ENCODE data around the gene PREX1. TPM values are rescaled to one million over a fixed set of nuclear protein-coding genes. Genes with fewer than 3 reads are reported as not detected.
A peak's percentile ranks its signal among the peaks of the same experiment; 100 is the strongest.

Gene PREX1
- total RNA-seq, 1 donor from 2014 or later = 68.2 TPM

DNA sequence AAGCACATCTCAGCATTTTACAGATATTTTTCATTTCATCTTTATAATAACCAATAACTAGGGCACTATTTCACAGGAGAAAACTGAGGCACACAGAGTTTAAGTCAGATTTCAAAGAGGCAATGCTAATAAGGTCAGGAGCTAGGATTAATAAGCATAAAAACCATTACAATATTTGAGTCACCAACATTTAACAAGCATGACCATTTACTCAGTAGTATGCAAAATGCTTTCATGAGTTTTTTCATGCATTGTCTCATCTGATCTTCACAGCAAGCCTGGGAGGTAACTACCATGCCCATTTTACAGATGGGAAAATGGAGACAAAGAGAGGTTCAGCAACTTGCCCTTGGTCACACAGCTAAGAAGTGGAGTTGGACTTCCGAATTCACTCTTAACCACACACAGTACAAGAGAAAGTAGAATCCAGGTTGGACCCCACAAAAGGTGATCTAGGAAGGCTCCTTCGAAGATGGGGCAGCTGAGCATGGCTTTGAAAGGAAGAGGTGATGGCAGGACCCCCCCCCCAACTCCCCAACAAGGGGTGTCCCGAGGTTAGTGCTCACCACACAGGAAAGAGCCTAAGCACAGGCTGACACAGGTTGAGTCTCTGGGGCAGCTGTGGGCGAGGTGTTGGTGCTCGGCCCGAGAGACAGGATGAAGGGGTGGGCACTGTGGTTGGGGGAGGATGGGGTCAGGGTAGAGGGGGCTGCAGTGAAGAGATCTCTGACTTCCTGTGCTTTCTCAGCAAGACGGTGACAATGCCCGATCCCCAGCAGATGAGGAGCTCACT, 108.8 kb downstream of the PREX1 start:
- peak overlapping the region; percentile 88 for H3K27ac Mint-ChIP-seq
- H3K4me3 Mint-ChIP-seq = peak overlapping the region; percentile 5
- no peaks in the 10 kb centered on the region for H3K27me3 Mint-ChIP-seq (ENCODE audit: insufficient read depth)
- DNase-seq (ENCODE audit: low spot score) = peak; percentile 44
- peaks cover 50% of the 10 kb centered on the region for H3K36me3 Mint-ChIP-seq (ENCODE audit: low read depth)
- H3K9me3 Mint-ChIP-seq = peaks cover 3% of the 10 kb centered on the region
- intact Hi-C loops (cut with micrococcal nuclease) = loop anchor here (1.0 to 5.0 kb wide), 3 partner anchors 41 to 103 kb away; no protein-coding TSS in a partner anchor
- H3K4me1 Mint-ChIP-seq (ENCODE audit: low read depth) = peaks cover 90% of the 10 kb centered on the region

DNA sequence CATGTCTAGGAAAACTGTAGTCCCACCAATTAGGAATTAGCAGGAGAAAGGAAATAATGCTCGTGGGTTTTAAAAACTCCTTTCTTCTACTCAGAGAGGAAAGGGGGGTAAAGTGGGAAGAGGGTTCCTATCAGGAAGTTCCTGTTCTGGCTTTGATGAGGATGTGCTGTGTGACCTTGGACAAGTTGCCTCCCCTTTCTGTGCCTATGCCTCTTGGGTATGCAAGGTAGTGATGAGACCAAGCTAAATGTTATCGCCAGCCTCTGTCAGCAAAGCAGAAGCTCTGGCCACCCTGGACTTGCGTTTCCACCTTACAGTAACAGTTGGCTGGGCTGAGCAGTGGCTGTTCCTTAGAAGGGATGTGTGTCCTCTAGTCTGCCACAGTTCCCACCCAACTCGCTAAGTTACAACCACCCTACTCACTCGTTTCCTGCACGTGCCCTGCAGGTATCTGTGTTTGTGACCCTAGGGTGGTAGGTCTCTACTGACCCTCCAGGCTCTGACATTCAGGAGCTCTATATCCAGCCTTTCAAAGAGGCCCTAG, 110.0 kb downstream of the PREX1 start:
- peaks cover 91% of the 10 kb centered on the region for H3K4me1 Mint-ChIP-seq (ENCODE audit: low read depth)
- H3K36me3 Mint-ChIP-seq (ENCODE audit: low read depth) = peaks cover 50% of the 10 kb centered on the region
- intact Hi-C loops (cut with micrococcal nuclease) = loop anchor here (5.0 kb wide), 2 partner anchors 65 to 105 kb away; no protein-coding TSS in a partner anchor
- peak overlapping the region; percentile 16 for H3K4me3 Mint-ChIP-seq
- DNase-seq (ENCODE audit: low spot score) = no peak
- no peaks in the 10 kb centered on the region for H3K27me3 Mint-ChIP-seq (ENCODE audit: insufficient read depth)
- peak overlapping the region; percentile 95 for H3K27ac Mint-ChIP-seq
- H3K9me3 Mint-ChIP-seq = peaks cover 3% of the 10 kb centered on the region

DNA sequence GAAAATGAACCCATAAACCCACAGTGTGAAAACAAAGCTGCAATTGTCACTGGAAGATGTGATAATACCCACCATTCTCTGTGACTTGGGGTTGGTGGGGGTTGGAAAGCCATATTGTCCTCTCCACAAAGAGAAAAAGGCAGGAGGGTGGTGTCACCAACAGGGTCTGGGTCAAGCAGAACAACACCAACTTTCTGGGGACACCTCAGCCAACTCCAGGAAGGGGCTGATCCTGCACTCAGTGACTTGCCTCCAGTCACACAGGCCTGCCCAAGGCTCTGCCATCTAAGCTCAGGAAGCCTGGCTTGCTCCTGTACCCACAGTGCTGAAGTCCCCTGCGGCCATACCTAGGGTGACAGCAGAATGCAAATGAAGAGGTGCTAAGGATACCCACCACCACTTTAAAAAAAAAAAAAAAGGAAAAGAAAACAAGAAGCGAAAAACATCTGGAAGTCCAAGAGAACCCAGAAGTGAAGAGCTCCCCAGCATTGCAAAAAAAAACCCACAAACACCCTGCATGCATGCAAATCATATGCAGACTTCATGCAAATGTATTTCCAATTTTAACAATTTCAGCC, 110.6 kb downstream of the PREX1 start:
- intact Hi-C loops (cut with micrococcal nuclease) = loop anchor here (5.0 kb wide), 2 partner anchors 65 to 105 kb away; no protein-coding TSS in a partner anchor
- Mint-ChIP-seq H3K27ac (peak overlapping the region; percentile 95), H3K36me3 (ENCODE audit: low read depth) (peaks cover 54% of the 10 kb centered on the region), H3K4me3 (peak overlapping the region; percentile 16), H3K9me3 (peaks cover 3% of the 10 kb centered on the region), H3K27me3 (ENCODE audit: insufficient read depth) (no peaks in the 10 kb centered on the region), H3K4me1 (ENCODE audit: low read depth) (peaks cover 91% of the 10 kb centered on the region)
- DNase-seq (ENCODE audit: low spot score) = no peak

GRCh38 chr20:48716541-48716940, 111.3 kb downstream of the PREX1 start:
- Mint-ChIP-seq H3K4me3 (peak overlapping the region; percentile 62), H3K36me3 (ENCODE audit: low read depth) (peaks cover 49% of the 10 kb centered on the region), H3K27ac (peak overlapping the region; percentile 95), H3K4me1 (ENCODE audit: low read depth) (peaks cover 86% of the 10 kb centered on the region), H3K9me3 (peaks cover 3% of the 10 kb centered on the region), H3K27me3 (ENCODE audit: insufficient read depth) (no peaks in the 10 kb centered on the region)
- intact Hi-C loops (cut with micrococcal nuclease) = loop anchor here (1.0 to 5.0 kb wide), 4 partner anchors 23 to 106 kb away; no protein-coding TSS in a partner anchor
- DNase-seq (ENCODE audit: low spot score) = no peak

DNA sequence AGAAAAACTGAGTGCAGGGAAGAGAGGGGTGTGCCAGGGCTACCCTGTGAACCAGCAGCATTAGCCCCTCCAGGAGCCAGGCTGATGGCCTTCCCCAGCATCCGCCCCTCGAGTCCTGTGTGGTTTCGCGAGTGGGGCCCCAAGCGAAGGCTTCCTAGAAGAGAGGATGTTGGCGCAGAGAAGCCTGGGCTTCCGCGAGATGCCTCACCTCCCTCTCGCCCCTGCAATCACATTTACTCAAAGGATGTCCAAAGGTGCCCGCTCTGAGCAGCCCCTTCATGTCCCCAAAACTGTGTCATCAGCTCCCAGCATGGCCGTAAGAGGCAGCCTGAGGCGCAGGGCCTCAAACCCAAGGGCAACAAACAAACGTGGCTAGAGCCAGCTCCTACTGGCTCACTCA, 111.7 kb downstream of the PREX1 start:
- peak; percentile 59 for DNase-seq (ENCODE audit: low spot score)
- peak overlapping the region; percentile 62 for H3K4me3 Mint-ChIP-seq
- H3K4me1 Mint-ChIP-seq (ENCODE audit: low read depth) = peaks cover 82% of the 10 kb centered on the region
- H3K9me3 Mint-ChIP-seq = peaks cover 3% of the 10 kb centered on the region
- H3K36me3 Mint-ChIP-seq (ENCODE audit: low read depth) = peaks cover 45% of the 10 kb centered on the region
- intact Hi-C loops (cut with micrococcal nuclease) = loop anchor here (1.0 to 5.0 kb wide), 4 partner anchors 23 to 106 kb away; no protein-coding TSS in a partner anchor
- peak overlapping the region; percentile 95 for H3K27ac Mint-ChIP-seq
- H3K27me3 Mint-ChIP-seq (ENCODE audit: insufficient read depth) = no peaks in the 10 kb centered on the region

DNA sequence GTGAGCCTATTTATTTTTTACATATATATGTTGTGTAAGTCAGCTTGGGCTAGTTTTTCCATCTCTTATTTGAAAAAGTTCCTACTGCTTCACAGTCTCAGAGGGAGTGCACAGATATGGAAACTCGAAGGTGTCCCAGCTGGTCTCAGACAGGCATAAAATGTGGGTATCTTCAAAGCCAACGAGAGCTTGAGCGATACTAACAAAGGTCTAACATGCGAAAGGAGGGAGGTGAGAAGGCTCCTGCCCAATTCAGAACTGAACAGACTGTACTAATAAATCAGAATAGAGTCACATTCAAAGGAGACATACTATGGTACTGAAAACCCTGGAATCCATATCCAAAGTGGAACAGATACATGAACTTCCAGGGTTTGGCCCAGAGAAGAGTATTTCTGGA, 113.0 kb downstream of the PREX1 start:
- Mint-ChIP-seq H3K27me3 (ENCODE audit: insufficient read depth) (no peaks in the 10 kb centered on the region), H3K9me3 (peaks cover 3% of the 10 kb centered on the region), H3K36me3 (ENCODE audit: low read depth) (peaks cover 38% of the 10 kb centered on the region), H3K4me1 (ENCODE audit: low read depth) (peaks cover 71% of the 10 kb centered on the region), H3K27ac (peak overlapping the region; percentile 95), H3K4me3 (no peak overlapping the region)
- intact Hi-C loops (cut with micrococcal nuclease) = loop anchor here (5.0 kb wide), 2 partner anchors 68 to 108 kb away; no protein-coding TSS in a partner anchor
- no peak for DNase-seq (ENCODE audit: low spot score)

DNA sequence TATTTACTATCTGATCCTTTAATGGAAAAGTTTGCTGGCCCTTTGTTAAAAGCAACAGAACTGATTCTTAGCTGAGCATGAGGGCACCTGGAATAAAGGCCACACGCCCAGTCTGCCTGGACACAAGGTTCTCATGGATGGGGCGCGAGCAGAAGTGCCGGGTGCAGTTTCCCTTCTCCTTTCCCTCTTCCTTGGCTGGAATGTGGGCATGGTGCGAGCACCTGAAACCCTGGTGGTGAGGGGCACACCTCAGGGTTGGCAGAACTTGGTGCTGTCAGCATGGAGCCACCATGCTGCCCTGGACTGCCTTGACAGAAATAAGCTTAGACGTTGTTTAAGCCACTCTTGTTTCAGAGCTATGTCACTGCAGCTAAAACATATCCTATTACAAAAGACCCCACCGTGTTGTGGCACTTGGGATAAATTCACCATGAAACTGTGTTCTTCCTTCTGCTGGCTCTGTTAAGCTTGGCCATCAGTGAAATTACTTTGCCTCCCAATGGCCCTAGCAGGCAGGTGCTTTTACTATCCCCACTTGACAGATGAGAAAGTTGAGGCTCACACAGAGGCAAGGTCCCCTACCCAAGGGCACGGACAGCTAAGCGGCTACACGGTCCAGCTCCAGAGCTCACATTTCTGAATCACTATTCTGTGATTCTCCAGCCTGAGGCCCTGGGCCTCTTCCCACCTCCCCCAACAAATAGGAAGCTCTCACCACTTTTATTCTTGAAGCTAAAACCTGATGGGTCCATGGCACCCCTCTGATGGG, 115.9 kb downstream of the PREX1 start:
- no peaks in the 10 kb centered on the region for H3K27me3 Mint-ChIP-seq (ENCODE audit: insufficient read depth)
- peaks cover 43% of the 10 kb centered on the region for H3K36me3 Mint-ChIP-seq (ENCODE audit: low read depth)
- DNase-seq (ENCODE audit: low spot score) = no peak
- H3K4me1 Mint-ChIP-seq (ENCODE audit: low read depth) = peaks cover 61% of the 10 kb centered on the region
- H3K27ac Mint-ChIP-seq = peak overlapping the region; percentile 77
- no peak overlapping the region for H3K4me3 Mint-ChIP-seq
- peaks cover 3% of the 10 kb centered on the region for H3K9me3 Mint-ChIP-seq
- intact Hi-C loops (cut with micrococcal nuclease) = no loop called here

- Mint-ChIP-seq H3K27me3 (ENCODE audit: insufficient read depth) (no peaks in the 10 kb centered on the region), H3K4me1 (ENCODE audit: low read depth) (peaks cover 61% of the 10 kb centered on the region), H3K9me3 (peaks cover 3% of the 10 kb centered on the region), H3K27ac (no peak overlapping the region), H3K36me3 (ENCODE audit: low read depth) (peaks cover 46% of the 10 kb centered on the region), H3K4me3 (no peak overlapping the region)
- intact Hi-C loops (cut with micrococcal nuclease) = no loop called here
- no peak for DNase-seq (ENCODE audit: low spot score)
Measured at GRCh38 chr20:48711044-48711428, 116.8 kb downstream of the PREX1 start.

GRCh38 chr20:48710341-48711043, 117.3 kb downstream of the PREX1 start:
- Mint-ChIP-seq H3K9me3 (peaks cover 3% of the 10 kb centered on the region), H3K4me1 (ENCODE audit: low read depth) (peaks cover 61% of the 10 kb centered on the region), H3K36me3 (ENCODE audit: low read depth) (peaks cover 46% of the 10 kb centered on the region), H3K27ac (peak overlapping the region; percentile 71), H3K27me3 (ENCODE audit: insufficient read depth) (no peaks in the 10 kb centered on the region), H3K4me3 (no peak overlapping the region)
- intact Hi-C loops (cut with micrococcal nuclease) = no loop called here
- no peak for DNase-seq (ENCODE audit: low spot score)

- Mint-ChIP-seq H3K4me1 (ENCODE audit: low read depth) (peaks cover 59% of the 10 kb centered on the region), H3K27ac (no peak overlapping the region), H3K27me3 (ENCODE audit: insufficient read depth) (no peaks in the 10 kb centered on the region), H3K4me3 (no peak overlapping the region), H3K9me3 (peaks cover 1% of the 10 kb centered on the region), H3K36me3 (ENCODE audit: low read depth) (peaks cover 47% of the 10 kb centered on the region)
- intact Hi-C loops (cut with micrococcal nuclease) = no loop called here
- no peak for DNase-seq (ENCODE audit: low spot score)
Measured at GRCh38 chr20:48709744-48710143, 118.1 kb downstream of the PREX1 start.

DNA sequence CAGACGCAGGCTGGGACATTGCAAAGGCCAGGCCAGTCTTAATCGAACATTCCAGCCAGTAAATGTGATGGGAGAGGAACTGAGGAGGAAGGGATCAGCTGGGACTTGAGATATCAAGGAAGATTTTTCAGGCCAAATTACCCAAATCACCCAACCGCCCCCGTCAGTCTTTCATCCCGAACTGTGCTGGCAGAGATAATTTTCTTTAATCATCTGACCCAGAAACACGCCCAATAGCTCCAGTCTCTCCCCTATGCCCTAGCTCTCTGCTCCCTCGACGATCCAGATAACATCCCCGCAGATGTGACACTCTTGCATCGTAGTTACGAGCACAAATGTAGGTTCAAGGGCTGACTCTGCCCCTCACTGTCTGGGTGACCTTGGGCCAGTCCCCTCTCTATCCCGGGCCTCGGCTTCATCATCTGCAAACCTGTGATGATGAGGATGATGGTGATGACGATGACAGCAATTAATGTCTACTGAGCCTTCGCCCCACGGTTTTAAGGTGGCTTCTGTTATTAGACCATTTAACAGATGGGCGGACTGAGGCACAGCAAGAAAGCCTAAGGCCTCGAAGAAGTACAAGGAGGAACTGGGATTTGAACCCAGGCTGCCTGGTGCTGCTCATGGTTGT, 118.6 kb downstream of the PREX1 start:
- H3K36me3 Mint-ChIP-seq (ENCODE audit: low read depth) = peaks cover 47% of the 10 kb centered on the region
- H3K4me1 Mint-ChIP-seq (ENCODE audit: low read depth) = peaks cover 53% of the 10 kb centered on the region
- H3K4me3 Mint-ChIP-seq = no peak overlapping the region
- peak overlapping the region; percentile 50 for H3K27ac Mint-ChIP-seq
- DNase-seq (ENCODE audit: low spot score) = no peak
- intact Hi-C loops (cut with micrococcal nuclease) = no loop called here
- no peaks in the 10 kb centered on the region for H3K9me3 Mint-ChIP-seq
- H3K27me3 Mint-ChIP-seq (ENCODE audit: insufficient read depth) = no peaks in the 10 kb centered on the region

GRCh38 chr20:48708630-48709029, 119.2 kb downstream of the PREX1 start:
- DNase-seq (ENCODE audit: low spot score) = no peak
- Mint-ChIP-seq H3K9me3 (no peaks in the 10 kb centered on the region), H3K4me3 (no peak overlapping the region), H3K36me3 (ENCODE audit: low read depth) (peaks cover 48% of the 10 kb centered on the region), H3K27me3 (ENCODE audit: insufficient read depth) (no peaks in the 10 kb centered on the region), H3K27ac (peak overlapping the region; percentile 34), H3K4me1 (ENCODE audit: low read depth) (peaks cover 48% of the 10 kb centered on the region)
- intact Hi-C loops (cut with micrococcal nuclease) = no loop called here
